K562 (cell line): Measurements from ENCODE around the gene TBC1D5. TPM values are rescaled to one million over a fixed set of nuclear protein-coding genes. Genes with fewer than 3 reads are reported as not detected.

Experiments
- ARID2 ChIP-seq: fragments of 450-650 bp; IDR thresholded peaks from 2 replicates; pipeline ENCODE4 v1.6.1; 2017; ENCODE audit warnings: antibody characterized with exemption, mild to moderate bottlenecking
- C11orf30 ChIP-seq: fragments of 450-650 bp; IDR thresholded peaks from 2 replicates; pipeline ENCODE4 v1.6.1; 2016; ENCODE audit warnings: low read depth, mild to moderate bottlenecking
- COPS2 ChIP-seq: fragments of 450-650 bp; conservative IDR thresholded peaks from 2 replicates; pipeline ENCODE4 v1.6.1; 2016; ENCODE audit warnings: mild to moderate bottlenecking, moderate library complexity
- FOSL1 ChIP-seq: fragments of 200-800 bp; sonication (Bioruptor generic); conservative IDR thresholded peaks from 2 replicates; pipeline ENCODE4 v1.6.1; 2016; ENCODE audit warnings: missing genetic modification characterization, missing compliant biosample characterization
- JUN ChIP-seq, 2 experiments: sonication (generic) in 1 of 2; formaldehyde crosslinking in 1 of 2; IDR thresholded peaks; 2 replicates each; pipeline versions ENCODE4 v1.6.1 to v1.8.0; 2012 to 2022; ENCODE audit warnings: borderline replicate concordance in 2 of 2, mild to moderate bottlenecking in 2 of 2, improper control_type of control experiment in 1 of 2, low read depth in 1 of 2, low read length in 1 of 2, missing genetic modification reagents in 1 of 2
- MAFK ChIP-seq: IDR thresholded peaks from 2 replicates; pipeline ENCODE4 v1.6.1; 2011; ENCODE audit warnings: low read length, improper control_type of control experiment
- MED1 ChIP-seq: sonication (generic); formaldehyde crosslinking; IDR thresholded peaks from 2 replicates; pipeline ENCODE4 v1.8.1; 2023; ENCODE audit warnings: missing genetic modification reagents, borderline replicate concordance
- MEF2A ChIP-seq: IDR thresholded peaks from 2 replicates; pipeline ENCODE4 v1.6.1; 2011; ENCODE audit warnings: low read depth, mild to moderate bottlenecking, low read length, moderate library complexity; ENCODE audit not compliant: control insufficient read depth
- NFE2 ChIP-seq: IDR thresholded peaks from 2 replicates; pipeline ENCODE4 v1.6.1; 2014; ENCODE audit warnings: antibody characterized with exemption, low read depth
- SMARCE1 ChIP-seq: fragments of 450-650 bp; IDR thresholded peaks from 2 replicates; pipeline ENCODE4 v1.7.1; 2016; ENCODE audit warnings: mild to moderate bottlenecking
- YBX1 ChIP-seq: fragments of 450-650 bp; IDR thresholded peaks from 2 replicates; pipeline ENCODE4 v1.7.1; 2016; ENCODE audit warnings: mild to moderate bottlenecking
- ZKSCAN8 ChIP-seq: fragments of 200-800 bp; sonication (Bioruptor generic); IDR thresholded peaks from 2 replicates; pipeline ENCODE4 v1.6.1; 2016; ENCODE audit warnings: missing genetic modification characterization, missing compliant biosample characterization
- ZNF696 ChIP-seq: fragments of 250-450 bp; sonication (Bioruptor Pico); conservative IDR thresholded peaks from 2 replicates; pipeline ENCODE4 v1.4.0; 2020; ENCODE audit warnings: mild to moderate bottlenecking, moderate library complexity
- polyA plus RNA-seq, 8 experiments: library from polyadenylated mRNA; depleted of rRNA in 4 of 8; stranded (reverse) in 5 of 8; unstranded in 3 of 8; fragments of >200 nt; fragmentation: Nextera tagmentation in 2 of 8; fragmentation: Illumina TruSeq in 1 of 8; extraction: Ambion mirVana in 2 of 8; extraction: Trizol in 1 of 8; gene quantifications; 2 replicates each; pipeline versions ENCODE4 v1.2.1 to v1.2.3, GENCODE V29; 2011 to 2014; ENCODE audit warnings: inconsistent platforms in 1 of 8, missing spikeins in 1 of 8
- total RNA-seq, 7 experiments: library from RNA; depleted of rRNA in 6 of 7; stranded (reverse); fragments of >200 nt in 6 of 7; fragmentation: Illumina TruSeq in 2 of 7; extraction: Trizol in 2 of 7; gene quantifications; 2 replicates each; pipeline versions ENCODE4 v1.2.1 to v1.2.3, GENCODE V29; 2011 to 2021; ENCODE audit warnings: low replicate concordance in 1 of 7
- TF ChIP-seq, protein P1 (sequence below): sonication (generic); formaldehyde crosslinking; IDR thresholded peaks from 2 replicates; pipeline ENCODE4 v1.8.0; 2022; ENCODE audit warnings: mild to moderate bottlenecking, missing genetic modification reagents
- TF ChIP-seq, protein P2 (sequence below): IDR thresholded peaks from 2 replicates; pipeline ENCODE4 v1.6.1; 2012; ENCODE audit warnings: low read depth, low read length, improper control_type of control experiment, borderline replicate concordance
- TF ChIP-seq, protein P3 (sequence below), 2 experiments: fragments of 450-650 bp; conservative IDR thresholded peaks; 2 replicates each; pipeline ENCODE4 v1.6.1; 2017; ENCODE audit warnings: mild to moderate bottlenecking in 2 of 2, moderate library complexity in 2 of 2
- TF ChIP-seq, protein P4 (sequence below): fragments of 450-650 bp; IDR thresholded peaks from 2 replicates; pipeline ENCODE4 v1.6.1; 2016; ENCODE audit warnings: borderline replicate concordance
- TF ChIP-seq, protein P5 (sequence below): fragments of 250-450 bp; sonication (Bioruptor Pico); IDR thresholded peaks from 2 replicates; pipeline ENCODE4 v1.5.0; 2020; ENCODE audit warnings: mild to moderate bottlenecking

TBC1D5 gene
- total and polyA plus RNA-seq, 9 of the 15 experiments (the other 6 are each of a cell fraction or from before 2014, with no cell fraction given), result 2.9 to 38.1 (median 25.6) TPM

DNA sequence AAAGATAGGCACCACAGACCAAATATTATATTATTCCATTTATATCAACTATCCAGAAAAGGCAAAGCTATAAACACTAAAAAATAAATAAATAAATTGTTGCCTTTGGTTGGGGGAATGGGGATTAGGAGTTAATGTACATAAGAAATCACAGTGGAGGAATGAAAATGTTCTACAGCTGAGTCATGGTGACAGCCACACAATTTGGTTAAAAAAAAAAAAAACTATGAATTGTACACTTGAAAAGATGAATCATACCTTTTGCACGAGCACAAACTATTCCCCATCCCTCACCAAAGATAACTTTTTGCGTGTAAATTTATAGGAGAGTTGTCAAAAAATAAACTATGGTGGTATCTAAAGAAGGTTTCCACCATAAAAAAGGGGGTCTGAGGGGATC is 103.2 kb downstream of the TBC1D5 start (continued):
- TF ChIP-seq ARID2 (no peak), MEF2A (no peak), ZNF696 (CRISPR knock-in tag) (no peak), JUN (IDR thresholded peaks at IDR 0.05; ENCODE audit: borderline replicate concordance, low read depth, low read length) (0 out of 2 replicates have a peak, but pooled peaks have one; percentile 19), JUN (CRISPR knock-in tag; IDR thresholded peaks at IDR 0.05; ENCODE audit: borderline replicate concordance) (no peak), MAFK (peak; percentile 81), FOSL1 (tag) (peak; percentile 33; the same call in 1 of the 2 replicates), MED1 (CRISPR knock-in tag) (no peak), SMARCE1 (peak; percentile 46; the same call in 1 of the 2 replicates), C11orf30 (peak; percentile 80), YBX1 (no peak), NFE2 (peak; percentile 77), COPS2 (no peak), ZKSCAN8 (CRISPR knock-in tag) (no peak)
- TF ChIP-seq, protein P1, sequence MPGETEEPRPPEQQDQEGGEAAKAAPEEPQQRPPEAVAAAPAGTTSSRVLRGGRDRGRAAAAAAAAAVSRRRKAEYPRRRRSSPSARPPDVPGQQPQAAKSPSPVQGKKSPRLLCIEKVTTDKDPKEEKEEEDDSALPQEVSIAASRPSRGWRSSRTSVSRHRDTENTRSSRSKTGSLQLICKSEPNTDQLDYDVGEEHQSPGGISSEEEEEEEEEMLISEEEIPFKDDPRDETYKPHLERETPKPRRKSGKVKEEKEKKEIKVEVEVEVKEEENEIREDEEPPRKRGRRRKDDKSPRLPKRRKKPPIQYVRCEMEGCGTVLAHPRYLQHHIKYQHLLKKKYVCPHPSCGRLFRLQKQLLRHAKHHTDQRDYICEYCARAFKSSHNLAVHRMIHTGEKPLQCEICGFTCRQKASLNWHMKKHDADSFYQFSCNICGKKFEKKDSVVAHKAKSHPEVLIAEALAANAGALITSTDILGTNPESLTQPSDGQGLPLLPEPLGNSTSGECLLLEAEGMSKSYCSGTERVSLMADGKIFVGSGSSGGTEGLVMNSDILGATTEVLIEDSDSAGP (CRISPR knock-in tag), result no peak
- TF ChIP-seq, protein P2, sequence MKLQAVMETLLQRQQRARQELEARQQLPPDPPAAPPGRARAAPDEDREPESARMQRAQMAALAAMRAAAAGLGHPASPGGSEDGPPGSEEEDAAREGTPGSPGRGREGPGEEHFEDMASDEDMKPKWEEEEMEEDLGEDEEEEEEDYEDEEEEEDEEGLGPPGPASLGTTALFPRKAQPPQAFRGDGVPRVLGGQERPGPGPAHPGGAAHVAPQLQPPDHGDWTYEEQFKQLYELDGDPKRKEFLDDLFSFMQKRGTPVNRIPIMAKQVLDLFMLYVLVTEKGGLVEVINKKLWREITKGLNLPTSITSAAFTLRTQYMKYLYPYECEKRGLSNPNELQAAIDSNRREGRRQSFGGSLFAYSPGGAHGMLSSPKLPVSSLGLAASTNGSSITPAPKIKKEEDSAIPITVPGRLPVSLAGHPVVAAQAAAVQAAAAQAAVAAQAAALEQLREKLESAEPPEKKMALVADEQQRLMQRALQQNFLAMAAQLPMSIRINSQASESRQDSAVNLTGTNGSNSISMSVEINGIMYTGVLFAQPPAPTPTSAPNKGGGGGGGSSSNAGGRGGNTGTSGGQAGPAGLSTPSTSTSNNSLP, result 0 out of 2 replicates have a peak, but pooled peaks have one; percentile 35
- TF ChIP-seq, protein P3, sequence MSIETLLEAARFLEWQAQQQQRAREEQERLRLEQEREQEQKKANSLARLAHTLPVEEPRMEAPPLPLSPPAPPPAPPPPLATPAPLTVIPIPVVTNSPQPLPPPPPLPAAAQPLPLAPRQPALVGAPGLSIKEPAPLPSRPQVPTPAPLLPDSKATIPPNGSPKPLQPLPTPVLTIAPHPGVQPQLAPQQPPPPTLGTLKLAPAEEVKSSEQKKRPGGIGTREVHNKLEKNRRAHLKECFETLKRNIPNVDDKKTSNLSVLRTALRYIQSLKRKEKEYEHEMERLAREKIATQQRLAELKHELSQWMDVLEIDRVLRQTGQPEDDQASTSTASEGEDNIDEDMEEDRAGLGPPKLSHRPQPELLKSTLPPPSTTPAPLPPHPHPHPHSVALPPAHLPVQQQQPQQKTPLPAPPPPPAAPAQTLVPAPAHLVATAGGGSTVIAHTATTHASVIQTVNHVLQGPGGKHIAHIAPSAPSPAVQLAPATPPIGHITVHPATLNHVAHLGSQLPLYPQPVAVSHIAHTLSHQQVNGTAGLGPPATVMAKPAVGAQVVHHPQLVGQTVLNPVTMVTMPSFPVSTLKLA (conservative IDR thresholded peaks at IDR 0.05), result 0 out of 4 replicates have a peak, but pooled peaks of 1 of the 2 experiments have one; percentile 11
- TF ChIP-seq, protein P4, sequence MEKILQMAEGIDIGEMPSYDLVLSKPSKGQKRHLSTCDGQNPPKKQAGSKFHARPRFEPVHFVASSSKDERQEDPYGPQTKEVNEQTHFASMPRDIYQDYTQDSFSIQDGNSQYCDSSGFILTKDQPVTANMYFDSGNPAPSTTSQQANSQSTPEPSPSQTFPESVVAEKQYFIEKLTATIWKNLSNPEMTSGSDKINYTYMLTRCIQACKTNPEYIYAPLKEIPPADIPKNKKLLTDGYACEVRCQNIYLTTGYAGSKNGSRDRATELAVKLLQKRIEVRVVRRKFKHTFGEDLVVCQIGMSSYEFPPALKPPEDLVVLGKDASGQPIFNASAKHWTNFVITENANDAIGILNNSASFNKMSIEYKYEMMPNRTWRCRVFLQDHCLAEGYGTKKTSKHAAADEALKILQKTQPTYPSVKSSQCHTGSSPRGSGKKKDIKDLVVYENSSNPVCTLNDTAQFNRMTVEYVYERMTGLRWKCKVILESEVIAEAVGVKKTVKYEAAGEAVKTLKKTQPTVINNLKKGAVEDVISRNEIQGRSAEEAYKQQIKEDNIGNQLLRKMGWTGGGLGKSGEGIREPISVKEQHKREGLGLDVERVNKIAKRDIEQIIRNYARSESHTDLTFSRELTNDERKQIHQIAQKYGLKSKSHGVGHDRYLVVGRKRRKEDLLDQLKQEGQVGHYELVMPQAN, result no peak
- TF ChIP-seq, protein P5, sequence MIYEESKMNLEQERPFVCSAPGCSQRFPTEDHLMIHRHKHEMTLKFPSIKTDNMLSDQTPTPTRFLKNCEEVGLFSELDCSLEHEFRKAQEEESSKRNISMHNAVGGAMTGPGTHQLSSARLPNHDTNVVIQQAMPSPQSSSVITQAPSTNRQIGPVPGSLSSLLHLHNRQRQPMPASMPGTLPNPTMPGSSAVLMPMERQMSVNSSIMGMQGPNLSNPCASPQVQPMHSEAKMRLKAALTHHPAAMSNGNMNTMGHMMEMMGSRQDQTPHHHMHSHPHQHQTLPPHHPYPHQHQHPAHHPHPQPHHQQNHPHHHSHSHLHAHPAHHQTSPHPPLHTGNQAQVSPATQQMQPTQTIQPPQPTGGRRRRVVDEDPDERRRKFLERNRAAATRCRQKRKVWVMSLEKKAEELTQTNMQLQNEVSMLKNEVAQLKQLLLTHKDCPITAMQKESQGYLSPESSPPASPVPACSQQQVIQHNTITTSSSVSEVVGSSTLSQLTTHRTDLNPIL (CRISPR knock-in tag), result no peak
